Measurements from ENCODE around the gene MPND.

The MPND gene

GRCh38 chr19:4322942-4323665, 20.3 kb upstream of the MPND start:
- no peak for TF ChIP-seq ZFX (IDR thresholded peaks at IDR 0.05; ENCODE audit: borderline replicate concordance)
- TF ChIP-seq, protein P1, sequence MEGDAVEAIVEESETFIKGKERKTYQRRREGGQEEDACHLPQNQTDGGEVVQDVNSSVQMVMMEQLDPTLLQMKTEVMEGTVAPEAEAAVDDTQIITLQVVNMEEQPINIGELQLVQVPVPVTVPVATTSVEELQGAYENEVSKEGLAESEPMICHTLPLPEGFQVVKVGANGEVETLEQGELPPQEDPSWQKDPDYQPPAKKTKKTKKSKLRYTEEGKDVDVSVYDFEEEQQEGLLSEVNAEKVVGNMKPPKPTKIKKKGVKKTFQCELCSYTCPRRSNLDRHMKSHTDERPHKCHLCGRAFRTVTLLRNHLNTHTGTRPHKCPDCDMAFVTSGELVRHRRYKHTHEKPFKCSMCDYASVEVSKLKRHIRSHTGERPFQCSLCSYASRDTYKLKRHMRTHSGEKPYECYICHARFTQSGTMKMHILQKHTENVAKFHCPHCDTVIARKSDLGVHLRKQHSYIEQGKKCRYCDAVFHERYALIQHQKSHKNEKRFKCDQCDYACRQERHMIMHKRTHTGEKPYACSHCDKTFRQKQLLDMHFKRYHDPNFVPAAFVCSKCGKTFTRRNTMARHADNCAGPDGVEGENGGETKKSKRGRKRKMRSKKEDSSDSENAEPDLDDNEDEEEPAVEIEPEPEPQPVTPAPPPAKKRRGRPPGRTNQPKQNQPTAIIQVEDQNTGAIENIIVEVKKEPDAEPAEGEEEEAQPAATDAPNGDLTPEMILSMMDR (IDR thresholded peaks at IDR 0.05), result peak; percentile 22; the same call in 1 of the 2 replicates
- no peak overlapping the region for H3K27ac ChIP-seq

DNA sequence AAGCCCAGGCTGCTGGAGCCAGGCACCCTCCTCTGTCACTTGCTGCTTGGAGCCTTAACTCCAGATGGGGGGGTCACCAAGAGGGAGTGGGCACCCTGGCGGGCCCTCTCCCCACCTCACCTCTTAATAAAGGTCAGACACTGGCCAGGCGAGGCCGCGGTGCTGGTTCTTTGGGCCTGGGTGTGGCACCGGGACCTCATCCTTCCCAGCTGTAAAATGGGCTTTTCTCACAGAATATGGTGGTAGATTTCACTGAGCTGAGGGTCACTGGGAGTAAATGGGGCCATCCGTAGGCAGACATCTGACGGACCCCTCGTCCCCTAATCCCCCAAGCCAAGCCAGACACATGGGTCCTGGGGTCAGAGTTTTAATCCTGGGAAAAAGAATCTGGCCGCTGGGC, 19.7 kb upstream of the MPND start:
- no peak for TF ChIP-seq ZFX (IDR thresholded peaks at IDR 0.05; ENCODE audit: borderline replicate concordance)
- TF ChIP-seq, protein P1 (IDR thresholded peaks at IDR 0.05), result no peak
- H3K27ac ChIP-seq, result no peak overlapping the region

- H3K27ac ChIP-seq, result no peak overlapping the region
- TF ChIP-seq ZFX (IDR thresholded peaks at IDR 0.05; ENCODE audit: borderline replicate concordance), result no peak
- TF ChIP-seq, protein P1 (IDR thresholded peaks at IDR 0.05), result no peak
Measured at GRCh38 chr19:4324228-4324627, 19.1 kb upstream of the MPND start.

DNA sequence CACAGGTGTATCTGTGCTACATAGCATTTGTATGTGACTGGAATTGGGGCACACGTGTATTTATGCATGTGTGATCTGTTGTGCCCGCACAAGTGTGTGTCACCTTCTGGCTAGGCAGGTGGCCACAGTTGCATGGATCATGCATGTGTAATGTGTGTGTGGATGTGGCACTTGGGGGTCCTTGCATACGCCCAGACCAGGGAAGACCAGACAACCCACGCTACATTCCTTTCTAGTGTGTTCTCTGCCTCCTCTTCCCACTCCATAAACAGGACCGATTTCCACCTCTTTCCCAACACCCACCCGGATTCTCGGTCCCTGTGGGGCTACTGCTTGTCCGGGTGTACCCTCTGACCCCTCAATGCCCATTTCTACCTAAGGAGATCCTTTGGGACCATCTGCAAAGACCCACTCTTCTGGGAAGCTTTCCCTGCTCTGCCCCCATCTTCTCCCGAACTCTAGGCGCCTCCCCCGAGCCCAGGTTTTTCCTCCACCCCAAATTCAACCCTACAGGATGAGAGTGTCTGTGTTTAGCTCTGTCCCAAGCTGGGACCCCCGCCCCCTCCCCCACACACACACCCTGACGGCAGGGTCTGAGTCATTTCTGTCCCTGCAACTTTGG, 17.0 kb upstream of the MPND start:
- no peak for TF ChIP-seq ZFX (IDR thresholded peaks at IDR 0.05; ENCODE audit: borderline replicate concordance)
- TF ChIP-seq, protein P1 (IDR thresholded peaks at IDR 0.05), result no peak
- peak overlapping the region; percentile 81; the same call in 1 of the 2 replicates for H3K27ac ChIP-seq

GRCh38 chr19:4326837-4327251, 16.5 kb upstream of the MPND start:
- TF ChIP-seq ZFX (IDR thresholded peaks at IDR 0.05; ENCODE audit: borderline replicate concordance), result no peak
- TF ChIP-seq, protein P1 (IDR thresholded peaks at IDR 0.05), result no peak
- peak overlapping the region; percentile 81 for H3K27ac ChIP-seq

GRCh38 chr19:4327252-4327876, 16.0 kb upstream of the MPND start:
- H3K27ac ChIP-seq, result peak overlapping the region; percentile 81
- TF ChIP-seq, protein P1 (IDR thresholded peaks at IDR 0.05), result no peak
- no peak for TF ChIP-seq ZFX (IDR thresholded peaks at IDR 0.05; ENCODE audit: borderline replicate concordance)

DNA sequence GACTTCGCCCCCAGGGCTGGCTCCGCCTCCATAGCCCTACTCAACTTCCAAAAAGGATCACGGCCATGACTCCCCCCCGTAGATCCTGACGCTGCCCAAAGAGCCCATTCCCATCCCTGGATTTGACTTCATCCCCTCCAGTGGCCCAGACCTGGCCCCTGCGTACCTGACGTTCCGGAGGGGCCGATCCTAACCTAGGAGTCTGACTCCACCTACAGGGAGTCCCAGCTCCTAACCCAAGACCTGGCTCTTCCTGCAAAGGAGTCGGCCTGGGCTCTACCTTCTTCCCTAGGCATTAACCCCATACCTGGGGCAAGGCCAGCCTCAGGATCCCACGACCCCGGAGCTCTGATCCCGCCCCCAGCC, 15.5 kb upstream of the MPND start:
- H3K27ac ChIP-seq, result peak overlapping the region; percentile 81
- TF ChIP-seq, protein P1 (IDR thresholded peaks at IDR 0.05), result no peak
- TF ChIP-seq ZFX (IDR thresholded peaks at IDR 0.05; ENCODE audit: borderline replicate concordance), result no peak

Data from 22Rv1 (cell line).